HG02938 (cell line): ENCODE measurements around the gene OR2T29.
"Not testable (repeated sequence)": the region's sequence is repeated elsewhere in the genome, so short reads cannot be mapped to it uniquely, and the experiment has no call there.

Source experiments
- ATAC-seq: cut with Tn5 transposase; IDR thresholded peaks from one replicate; pipeline ENCODE4 v1.9.1; 2021; ENCODE audit warnings: mild to moderate bottlenecking, moderate library complexity; ENCODE audit not compliant: unreplicated experiment

Gene OR2T29, protein sequence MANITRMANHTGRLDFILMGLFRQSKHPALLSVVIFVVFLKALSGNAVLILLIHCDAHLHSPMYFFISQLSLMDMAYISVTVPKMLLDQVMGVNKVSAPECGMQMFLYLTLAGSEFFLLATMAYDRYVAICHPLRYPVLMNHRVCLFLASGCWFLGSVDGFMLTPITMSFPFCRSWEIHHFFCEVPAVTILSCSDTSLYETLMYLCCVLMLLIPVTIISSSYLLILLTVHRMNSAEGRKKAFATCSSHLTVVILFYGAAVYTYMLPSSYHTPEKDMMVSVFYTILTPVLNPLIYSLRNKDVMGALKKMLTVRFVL

DNA sequence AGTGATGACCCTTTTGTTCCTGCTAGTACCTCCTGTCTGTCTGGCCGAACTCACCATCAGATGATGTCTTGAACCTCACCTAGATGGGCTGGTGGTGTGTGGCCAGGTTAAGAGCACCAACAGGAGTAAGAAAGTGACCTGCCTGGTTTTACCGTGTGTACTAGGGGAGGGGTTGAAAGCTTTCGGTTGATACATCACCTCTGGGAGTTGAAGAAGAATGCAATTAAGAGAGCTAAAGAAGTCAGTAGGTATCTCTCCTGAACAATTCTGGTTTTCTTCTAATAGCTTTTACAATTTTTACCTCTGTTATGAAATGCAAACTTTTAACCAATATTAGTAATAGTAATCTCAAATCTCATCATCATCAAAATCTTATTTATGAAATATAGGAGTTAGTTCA lies at the start of gene OR2T29:
Gene OR2T29, minus strand, starts transcription at position 101 of the 400 bp plus-strand sequence. CDS start 3,281 bp downstream, outside the sequence.
- not testable (repeated sequence) for ATAC-seq

DNA sequence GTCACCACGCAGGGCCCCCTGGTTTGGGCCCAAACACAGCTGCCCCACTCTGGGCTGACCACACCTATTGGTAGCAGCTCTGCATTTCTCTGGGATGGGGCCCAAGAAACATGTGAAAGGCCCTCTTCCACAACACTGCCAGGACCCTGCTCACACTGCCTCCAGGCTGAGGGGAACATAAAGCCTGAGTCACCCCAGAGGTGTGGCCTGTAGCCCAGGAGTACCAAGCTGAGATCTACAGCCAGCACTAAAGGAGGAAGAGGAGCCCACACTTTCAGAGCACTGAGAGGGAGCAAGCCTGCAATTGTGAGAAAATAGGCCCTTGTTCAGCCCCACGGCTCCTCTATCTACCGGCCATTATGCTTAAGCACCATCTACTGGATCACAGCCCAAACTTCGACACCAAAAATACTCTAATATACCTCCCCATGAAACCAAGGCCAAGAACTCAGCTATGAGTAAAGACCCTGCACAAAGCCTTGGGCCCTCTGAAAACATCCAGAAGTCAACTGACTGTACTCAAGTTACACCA lies 49.4 kb upstream of the OR2T29 start:
- no peak for ATAC-seq

DNA sequence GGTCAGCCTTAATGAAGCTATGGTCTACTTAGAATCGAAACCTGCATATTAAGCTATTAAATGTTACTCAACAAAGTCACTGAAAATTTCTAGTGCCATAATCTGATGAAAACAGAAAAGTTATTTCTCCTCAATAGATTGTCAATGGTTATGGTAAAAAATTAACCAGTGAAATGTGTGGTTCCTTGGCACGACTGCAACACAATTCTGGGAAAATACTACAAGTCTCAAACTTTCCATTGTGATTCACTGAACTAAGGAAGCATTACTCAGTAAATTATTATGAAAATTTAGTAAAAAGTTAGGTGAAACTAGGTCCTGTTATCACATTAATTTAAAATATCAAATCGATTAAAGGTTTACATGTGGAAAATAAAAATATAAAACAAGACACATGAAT lies 47.7 kb upstream of the OR2T29 start:
- ATAC-seq: no peak

DNA sequence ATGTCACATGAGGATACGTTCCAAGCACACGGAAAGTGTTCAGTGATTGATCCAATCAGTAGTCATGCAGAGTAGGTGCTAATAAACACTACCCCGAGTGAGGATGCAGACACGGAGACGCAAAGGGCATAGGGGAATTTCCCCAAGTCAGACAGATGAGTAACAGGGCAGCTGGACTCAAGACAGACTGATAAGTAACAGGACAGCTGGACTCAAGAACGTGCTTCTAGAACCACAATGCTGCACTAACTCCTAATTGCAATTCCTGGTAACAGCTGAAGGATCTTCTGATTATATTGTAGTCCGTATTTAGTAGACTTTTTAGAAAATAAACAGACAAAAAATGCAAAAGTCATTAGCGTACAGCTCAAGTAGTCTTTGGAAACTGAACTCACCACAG lies 36.8 kb upstream of the OR2T29 start:
- ATAC-seq: no peak

DNA sequence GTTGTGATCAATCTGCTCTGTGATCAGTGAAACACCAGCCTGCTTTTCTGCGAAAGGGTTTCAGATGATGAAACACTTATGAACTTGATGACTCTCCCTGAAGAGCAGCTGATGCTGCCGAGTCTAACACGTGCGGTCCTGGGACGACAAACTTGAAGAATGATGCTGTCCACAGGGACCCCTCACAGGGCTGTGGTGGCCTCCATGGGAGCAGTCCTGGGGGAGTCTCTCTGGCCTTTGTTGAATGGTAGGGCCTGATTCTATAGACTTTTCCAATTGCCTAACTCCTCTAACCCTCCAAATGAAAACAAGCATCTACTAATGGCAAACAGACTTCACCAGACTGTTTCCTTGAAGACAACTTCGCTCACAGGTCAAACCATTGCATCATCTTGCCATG lies 35.0 kb upstream of the OR2T29 start, which contains the start of gene OR2T10:
Gene OR2T10, minus strand, starts transcription at position 112 of the 400 bp plus-strand sequence. CDS start 3,932 bp downstream, outside the sequence.
- ATAC-seq: no peak

DNA sequence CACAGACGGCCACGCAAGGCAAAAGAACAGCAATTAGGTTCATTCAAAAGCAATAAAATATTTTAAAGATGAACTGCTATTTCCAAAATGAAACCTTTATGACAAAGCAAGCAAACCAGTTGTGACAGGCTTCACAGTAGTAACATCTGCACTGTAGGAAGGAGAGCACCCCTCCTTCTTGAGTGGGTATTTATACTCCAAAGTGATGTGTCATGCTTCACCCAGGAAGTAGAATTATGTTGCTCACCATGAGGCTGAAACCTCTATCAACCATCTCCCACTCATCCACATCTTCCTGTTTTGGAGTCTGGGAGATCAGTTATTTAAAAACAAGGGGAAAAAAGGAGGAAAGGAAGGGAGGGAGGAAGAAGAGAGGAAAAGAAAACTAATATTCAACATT lies 34.0 kb upstream of the OR2T29 start:
- no peak for ATAC-seq

DNA sequence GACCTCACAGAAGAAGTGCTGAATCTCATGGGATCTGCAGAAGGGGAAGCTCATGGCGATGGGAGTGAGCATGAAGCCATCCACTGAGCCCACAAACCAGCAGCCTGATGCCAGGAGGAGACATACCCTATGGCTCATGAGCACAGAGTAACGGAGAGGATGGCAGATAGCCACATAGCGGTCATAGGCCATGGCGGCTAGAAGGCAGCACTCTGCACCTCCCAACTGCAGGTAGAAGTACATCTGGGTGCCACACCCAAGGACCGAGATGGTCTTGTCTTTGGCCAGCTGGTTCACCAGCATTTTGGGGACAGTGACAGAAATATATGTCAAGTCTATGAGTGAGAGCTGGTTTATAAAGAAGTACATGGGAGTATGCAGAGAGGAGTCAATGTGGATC lies 30.7 kb upstream of the OR2T29 start:
- no peak for ATAC-seq

DNA sequence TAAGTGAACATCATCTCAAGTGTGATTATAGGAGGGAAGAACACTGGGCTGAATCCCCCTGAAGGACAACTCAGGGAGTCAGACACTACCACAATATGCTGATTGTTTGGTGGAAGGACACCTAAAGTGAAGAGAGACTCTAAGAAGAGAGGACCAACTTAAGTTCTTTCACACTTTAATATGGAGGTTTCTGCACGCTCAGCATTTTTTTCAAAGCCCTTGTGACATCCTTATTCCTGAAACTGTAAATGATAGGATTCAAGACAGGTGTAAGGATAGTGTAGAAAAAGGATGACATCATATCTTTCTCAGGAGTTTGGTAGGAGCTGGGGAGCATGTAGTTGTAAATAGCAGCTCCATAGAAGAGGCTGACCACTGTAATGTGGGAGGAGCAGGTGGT lies 30.1 kb upstream of the OR2T29 start:
- no peak for ATAC-seq

DNA sequence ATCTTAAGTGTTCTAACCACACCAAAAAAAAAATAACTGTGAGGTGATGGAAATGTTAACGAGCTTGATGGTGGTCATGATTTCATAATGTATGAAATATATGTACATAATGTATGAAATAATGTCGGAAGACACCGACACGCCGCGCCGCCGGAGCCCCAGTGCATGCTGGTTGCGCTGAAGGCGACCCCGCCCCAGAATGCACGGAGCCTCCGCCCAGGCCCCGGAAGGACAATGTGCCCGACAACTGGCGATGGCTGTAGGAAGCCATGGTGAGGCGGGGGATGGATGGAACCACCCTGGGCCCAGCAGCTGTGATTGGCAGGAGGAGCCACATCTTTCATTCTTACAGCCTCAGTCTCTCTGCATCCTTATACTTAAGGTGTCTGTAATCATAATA lies 27.5 kb upstream of the OR2T29 start:
- ATAC-seq: no peak

DNA sequence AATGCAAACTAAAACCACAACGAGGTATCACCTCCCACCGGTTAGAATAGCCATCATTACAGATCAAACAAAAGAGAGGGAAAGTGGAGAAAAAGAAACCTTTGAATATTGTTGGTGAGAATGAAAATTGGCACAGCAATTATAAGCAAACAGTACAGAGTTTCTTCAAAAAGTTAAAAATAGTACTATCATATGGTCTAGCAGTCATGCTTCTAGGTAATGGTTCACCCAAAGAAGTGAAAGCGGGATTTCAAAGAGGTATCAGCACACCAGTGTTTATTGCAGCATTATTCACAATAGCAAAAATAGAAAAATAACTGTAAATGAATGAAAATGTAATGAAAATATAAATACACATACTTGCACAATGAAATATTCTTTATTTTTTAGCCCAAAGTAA lies 26.8 kb upstream of the OR2T29 start:
- no peak for ATAC-seq

DNA sequence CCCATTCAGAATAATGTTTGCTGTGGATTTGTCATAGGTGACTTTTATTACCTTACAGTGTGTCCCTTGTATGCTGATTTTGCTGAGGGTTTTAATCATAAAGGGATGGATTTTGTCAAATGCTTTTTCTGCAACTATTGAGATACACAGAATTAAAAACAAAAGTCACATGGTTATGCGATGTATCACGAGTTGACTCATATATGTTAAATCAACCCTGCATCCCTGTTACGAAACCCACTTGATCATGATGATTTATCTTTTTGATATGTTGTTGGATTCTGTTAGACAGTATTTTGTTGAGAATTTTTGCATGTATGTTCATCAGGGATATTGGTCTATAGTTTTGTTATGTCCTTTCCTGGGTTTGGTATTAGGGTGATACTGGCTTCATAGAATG lies 22.7 kb upstream of the OR2T29 start:
- ATAC-seq: no peak

DNA sequence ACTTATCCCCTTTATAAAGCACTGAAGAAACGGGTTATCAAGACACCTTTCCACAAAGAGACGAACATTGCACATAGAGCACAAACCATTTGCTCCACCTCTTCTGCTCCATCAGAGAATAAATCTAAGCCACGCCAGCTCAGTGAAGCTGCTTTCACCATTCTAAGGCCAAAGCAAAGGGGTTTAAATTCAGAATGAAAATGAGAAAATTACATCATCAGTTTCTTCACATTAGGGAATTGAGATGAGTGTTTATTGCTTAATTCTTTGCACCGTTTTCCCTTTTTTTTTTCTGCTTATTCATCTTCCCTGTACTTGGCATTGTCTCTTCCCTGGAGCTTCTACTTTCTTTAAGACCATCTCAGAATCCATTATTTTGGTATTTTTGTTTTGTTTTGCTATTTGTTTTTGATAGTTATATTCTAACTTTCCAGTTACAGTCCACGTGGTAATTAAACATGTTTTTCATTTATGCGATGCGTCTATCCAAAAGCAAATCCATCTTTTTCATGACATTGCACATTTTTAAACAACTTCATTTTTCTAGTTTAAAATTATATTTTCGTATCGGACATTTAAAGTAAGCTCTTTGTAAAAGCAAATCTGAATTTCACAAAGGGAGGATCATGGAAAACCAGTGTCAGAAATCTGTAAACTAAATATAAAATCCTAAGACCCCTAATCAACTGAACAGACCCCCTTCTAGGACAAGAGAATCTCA lies 13.8 kb upstream of the OR2T29 start:
- no peak for ATAC-seq

DNA sequence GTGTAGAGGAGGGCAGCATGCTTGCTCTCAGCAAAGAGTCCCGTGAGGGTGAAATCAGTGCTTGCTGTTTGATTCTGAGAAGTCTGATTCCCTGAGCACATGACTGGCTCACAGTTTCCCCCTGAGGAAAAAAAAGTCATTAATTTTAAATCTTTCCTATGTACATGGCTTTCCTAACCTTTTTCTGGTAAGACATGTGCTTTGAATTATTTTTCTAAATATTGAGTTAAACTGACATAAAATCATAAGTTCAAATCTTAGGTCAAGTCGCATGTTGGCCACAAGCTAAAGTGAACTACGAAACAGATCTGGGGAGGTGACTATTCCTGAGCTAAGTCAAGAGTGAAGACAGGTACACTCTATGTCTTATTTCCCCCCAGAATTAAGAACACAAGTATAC lies 12.1 kb upstream of the OR2T29 start, which contains the start of gene OR2T34:
Gene OR2T34, minus strand, starts transcription at position 101 of the 400 bp plus-strand sequence. Its CDS starts 0 bp downstream, at position 101.
- ATAC-seq: not testable (repeated sequence)

DNA sequence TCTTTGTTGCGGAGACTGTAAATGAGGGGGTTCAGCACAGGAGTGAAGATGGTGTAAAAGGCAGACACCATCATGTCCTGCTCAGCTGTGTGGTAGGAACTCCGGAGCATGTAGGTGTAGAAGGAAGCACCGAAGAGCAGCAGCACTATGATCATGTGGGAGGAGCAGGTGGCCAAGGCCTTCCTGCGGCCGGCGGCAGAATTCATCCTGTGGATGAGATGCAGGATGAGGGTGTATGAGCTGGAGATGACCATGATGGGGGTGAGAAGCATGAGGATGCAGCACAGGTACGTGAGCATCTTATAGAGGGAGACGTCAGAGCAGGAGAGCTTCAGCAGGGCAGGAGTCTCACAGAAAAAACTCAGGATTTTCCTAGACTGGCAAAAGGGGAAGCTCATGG lies 11.3 kb upstream of the OR2T29 start:
- ATAC-seq: not testable (repeated sequence)

DNA sequence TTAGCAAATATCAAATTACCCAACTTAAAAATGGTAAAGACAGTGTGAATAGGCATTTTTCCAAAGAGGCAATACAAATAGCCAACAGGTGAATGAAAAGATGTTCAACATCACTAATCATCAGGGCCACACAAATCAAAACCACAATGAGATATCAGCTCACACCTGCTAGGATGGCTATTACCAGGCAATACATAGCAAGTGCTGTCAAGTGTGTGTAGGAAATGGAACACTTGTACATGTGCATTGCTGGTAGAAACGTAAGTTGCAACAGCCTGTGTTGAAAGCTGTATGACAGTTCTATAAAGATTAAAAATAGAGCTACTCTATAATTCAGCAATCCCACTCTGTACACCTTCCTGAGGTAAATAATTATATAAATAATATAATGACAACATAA lies 9.5 kb upstream of the OR2T29 start:
- peak; percentile 87 for ATAC-seq

DNA sequence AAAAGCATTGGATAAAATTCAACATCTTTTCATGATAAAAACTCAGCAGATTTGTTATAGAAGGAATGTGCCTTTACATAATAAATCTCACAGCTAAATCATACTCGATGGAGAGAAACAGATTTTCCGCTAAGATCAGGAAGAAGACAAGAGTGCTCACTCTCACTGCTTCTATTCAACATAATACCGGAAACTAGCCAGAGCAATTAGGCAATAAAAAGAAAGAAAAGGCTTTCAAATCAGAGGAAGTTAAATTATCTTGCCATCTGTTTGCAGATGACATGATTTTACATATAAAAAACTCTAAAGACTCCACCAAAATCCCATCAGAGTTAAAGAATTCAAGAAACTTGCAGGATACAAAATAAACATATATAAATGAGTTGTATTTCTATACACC lies 8.2 kb upstream of the OR2T29 start:
- not testable (repeated sequence) for ATAC-seq

DNA sequence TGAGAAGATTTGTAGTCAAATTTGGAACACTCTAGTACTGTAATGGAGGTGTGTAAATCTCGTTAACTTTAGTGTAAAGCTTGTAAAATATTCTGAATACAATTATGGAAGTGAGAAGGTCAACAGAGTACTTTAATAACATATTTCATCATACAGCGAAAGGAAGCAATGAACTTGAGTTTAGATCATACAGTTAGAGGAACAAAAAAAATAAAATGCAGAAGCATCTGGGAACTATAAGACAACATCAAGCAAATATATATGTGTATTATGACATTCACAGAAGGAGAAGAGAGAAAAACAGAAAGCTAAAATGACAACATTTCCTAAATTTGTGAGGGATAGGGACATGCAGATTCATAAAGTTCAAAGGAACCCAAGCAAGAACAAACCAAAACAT lies 6.5 kb upstream of the OR2T29 start:
- not testable (repeated sequence) for ATAC-seq

DNA sequence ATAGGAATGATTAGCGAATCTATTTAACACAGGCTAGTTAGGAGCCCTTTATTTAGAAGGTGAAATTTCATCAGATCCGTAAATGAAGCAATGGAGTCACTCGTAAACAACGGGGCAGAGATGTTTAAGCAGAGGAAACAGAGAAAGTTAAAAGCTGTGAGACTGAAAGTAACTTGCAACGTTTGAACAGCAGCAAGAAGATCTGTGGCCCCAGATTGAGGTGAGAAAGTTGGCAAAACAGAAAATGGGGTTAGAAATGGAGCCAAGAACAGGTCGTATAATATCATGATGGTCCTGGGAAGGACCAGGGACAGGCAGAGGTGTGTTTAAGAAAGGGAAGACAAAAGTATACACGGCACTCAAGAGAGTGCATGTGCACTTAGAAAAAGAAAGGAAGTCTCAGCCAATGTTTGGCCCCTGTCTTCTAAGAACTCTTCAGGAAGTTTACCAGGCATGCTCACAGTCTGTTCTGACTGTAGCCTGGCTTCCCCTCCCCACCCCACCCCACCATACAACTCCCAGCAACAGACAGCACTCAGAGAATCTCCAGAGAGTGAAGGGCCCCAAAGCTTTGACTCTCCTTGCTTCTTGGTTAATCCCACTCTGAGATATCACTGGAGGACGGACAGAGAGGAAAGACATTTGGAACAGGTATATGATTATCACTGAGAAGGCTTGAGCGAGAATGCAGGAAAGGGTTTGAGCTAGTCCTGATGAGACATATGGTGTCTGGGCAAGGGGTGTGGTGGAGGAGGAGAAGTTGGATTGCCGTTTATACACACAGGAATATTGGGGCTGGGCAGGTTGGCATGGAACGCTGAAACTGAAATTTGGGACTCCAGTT lies 3.2 kb upstream of the OR2T29 start:
- ATAC-seq: peak; percentile 66

DNA sequence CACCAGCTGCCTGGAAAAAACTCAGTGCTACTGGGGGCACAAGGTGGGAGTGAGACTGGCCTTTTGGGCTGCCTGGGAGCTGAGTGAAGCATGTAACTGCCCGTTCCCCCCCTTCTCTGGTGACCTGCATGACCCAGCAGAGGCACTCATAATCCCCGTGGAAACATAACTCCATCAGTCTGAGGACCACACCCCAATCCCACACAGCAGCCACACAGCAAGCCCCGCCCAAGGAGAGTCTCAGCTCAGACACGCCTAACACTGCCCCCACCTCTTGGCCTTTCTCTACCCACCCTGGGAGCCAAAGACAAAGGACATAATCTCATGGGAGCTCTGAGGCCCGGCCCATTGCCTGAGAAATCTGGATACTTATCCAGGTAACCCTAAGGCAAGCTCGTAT lies 11.5 kb downstream of the OR2T29 start:
- ATAC-seq: not testable (repeated sequence)

DNA sequence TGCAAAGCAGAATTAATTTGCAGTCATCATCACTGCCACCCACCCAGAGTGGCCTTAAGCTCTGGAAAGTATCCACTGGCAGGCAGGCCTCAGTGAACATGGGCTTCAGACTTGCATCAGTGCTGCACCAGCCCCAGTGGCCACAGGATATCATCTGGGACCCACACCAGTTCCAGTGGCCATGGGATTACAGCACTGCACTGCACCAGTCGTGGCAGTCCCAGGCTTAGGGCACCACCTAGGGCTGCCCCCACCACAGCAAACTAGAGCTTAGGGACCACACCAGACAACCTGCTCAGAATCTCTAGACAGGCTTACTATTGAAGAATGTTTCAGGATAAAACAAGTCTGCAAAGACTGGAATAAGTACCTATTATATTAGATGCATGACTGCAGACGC lies 15.2 kb downstream of the OR2T29 start:
- ATAC-seq: not testable (repeated sequence)

DNA sequence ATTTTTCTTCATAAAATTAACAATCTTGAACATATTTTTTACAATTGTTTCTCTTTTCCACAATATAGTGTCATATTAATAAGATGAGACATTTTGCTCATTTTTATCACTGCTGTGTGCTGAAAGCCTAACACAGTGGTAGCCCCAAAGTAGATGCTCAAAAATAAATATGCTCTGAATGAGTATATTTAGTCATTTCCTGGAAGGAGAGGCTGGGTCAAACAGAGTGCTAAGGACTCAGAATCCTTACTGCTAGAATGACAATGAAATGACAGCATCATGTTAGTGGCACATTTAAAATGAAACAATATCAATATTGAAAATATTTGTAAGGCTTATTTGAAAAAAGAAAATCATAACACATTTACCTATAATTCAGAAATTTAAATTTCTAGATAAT lies 25.1 kb downstream of the OR2T29 start:
- ATAC-seq: not testable (repeated sequence)
